Large intestine (tissue), 3 donors: ENCODE data around the gene DYNC1H1. TPM values are rescaled to one million over a fixed set of nuclear protein-coding genes. Genes with fewer than 3 reads are reported as not detected.
"Not testable (repeated sequence)": the region's sequence is repeated elsewhere in the genome, so short reads cannot be mapped to it uniquely, and the experiment has no call there.

Experiments
- DNase-seq, 2 donors: peaks; one replicate each; pipeline versions ENCODE4 v3.0.0 to v3.0.0-alpha.2; 2013
- H3K27ac ChIP-seq: one replicate; pipeline ENCODE4 v1.5.1; 2013; ENCODE audit warnings: low read length
- H3K27me3 ChIP-seq: 2 replicates; pipeline ENCODE4 v1.6.1; 2013; ENCODE audit warnings: low read length; ENCODE audit not compliant: control insufficient read depth, insufficient read depth
- H3K36me3 ChIP-seq: 2 replicates; pipeline ENCODE4 v1.6.1; 2013; ENCODE audit warnings: low read length; ENCODE audit not compliant: control insufficient read depth, insufficient read depth
- H3K4me1 ChIP-seq: one replicate; pipeline ENCODE4 v1.6.1; 2013; ENCODE audit warnings: low read length; ENCODE audit not compliant: control insufficient read depth, insufficient read depth
- H3K4me3 ChIP-seq: one replicate; pipeline ENCODE4 v1.5.1; 2013; ENCODE audit warnings: low read length
- H3K9me3 ChIP-seq: one replicate; pipeline ENCODE4 v1.6.1; 2013; ENCODE audit warnings: mild to moderate bottlenecking, low read depth, low read length, moderate library complexity; ENCODE audit not compliant: control insufficient read depth
- WGBS: methylation state at CpG from one replicate; pipeline ENCODE4 v1.1.5; 2013; ENCODE audit warnings: low lambda C conversion rate; ENCODE audit not compliant: insufficient coverage; 5-methylcytosine and 5-hydroxymethylcytosine counted together
- polyA plus RNA-seq: library from polyadenylated mRNA; unstranded; fragments of 120-200 nt; gene quantifications from one replicate; pipeline ENCODE4 v1.2.1, GENCODE V29; 2013

DYNC1H1 gene
- polyA plus RNA-seq, 1 donor: 259 TPM

DNA sequence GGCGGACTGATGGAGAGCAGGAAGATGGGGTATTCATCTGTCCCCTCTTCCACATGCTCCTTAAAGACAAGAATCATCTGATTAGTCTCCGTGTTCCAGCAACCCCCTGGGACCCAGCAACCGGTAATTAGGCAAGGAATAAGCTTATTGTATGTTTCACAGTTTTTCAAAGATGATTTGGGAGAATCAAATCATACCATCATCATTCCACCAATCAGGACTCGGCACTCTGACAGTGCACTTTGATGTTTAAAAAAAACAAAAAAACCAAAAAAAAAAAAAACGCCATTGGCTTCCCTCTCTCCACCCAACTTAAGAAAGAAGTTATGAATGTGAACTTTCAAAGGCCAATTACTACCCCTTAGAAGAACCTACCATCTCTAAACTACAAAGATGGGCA is 1.3 kb upstream of the DYNC1H1 start:
- peaks cover 4% of the 10 kb centered on the region for H3K4me1 ChIP-seq
- no peaks in the 10 kb centered on the region for H3K27me3 ChIP-seq
- no CpG with 5 or more reads among the region's 5 CpGs for WGBS
- no peak overlapping the region for H3K4me3 ChIP-seq
- no peak for DNase-seq
- no peak overlapping the region for H3K27ac ChIP-seq
- no peaks in the 10 kb centered on the region for H3K36me3 ChIP-seq
- peaks cover 4% of the 10 kb centered on the region for H3K9me3 ChIP-seq

DNA sequence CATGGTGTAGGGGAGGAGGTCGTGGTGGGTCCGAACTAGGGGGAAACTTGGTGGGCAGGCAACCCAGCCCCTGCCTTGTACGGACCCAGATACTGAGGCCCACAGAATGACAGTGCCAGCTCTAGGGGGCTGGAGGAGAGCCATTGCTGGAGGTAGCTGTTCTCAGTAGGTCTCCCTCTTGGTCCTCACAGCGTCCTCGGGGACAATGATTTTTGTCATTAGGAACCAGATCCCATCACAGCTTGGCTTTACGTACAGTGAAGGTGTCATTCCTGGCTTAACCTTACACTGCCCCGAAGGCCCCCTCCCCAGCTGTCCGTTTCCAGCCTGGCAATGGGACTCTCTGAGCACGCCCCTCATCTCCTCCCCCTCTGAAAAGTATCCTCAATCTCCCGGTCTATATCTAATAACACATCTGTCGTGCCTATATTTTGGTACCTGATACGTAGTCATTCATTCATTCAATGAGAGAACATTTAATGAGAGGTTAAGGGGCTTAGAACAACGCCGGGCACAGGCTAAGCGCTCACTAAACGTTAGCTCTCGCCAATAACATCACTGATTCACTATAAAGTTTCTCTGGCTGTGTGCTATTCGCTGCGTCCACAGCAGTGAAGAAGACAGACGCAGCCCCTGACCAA is 597 bp upstream of the DYNC1H1 start:
- no peak for DNase-seq
- WGBS: no CpG with 5 or more reads among the region's 20 CpGs
- H3K27me3 ChIP-seq: no peaks in the 10 kb centered on the region
- no peak overlapping the region for H3K4me3 ChIP-seq
- H3K27ac ChIP-seq: no peak overlapping the region
- H3K9me3 ChIP-seq: peaks cover 4% of the 10 kb centered on the region
- H3K36me3 ChIP-seq: no peaks in the 10 kb centered on the region
- H3K4me1 ChIP-seq: peaks cover 4% of the 10 kb centered on the region

DNA sequence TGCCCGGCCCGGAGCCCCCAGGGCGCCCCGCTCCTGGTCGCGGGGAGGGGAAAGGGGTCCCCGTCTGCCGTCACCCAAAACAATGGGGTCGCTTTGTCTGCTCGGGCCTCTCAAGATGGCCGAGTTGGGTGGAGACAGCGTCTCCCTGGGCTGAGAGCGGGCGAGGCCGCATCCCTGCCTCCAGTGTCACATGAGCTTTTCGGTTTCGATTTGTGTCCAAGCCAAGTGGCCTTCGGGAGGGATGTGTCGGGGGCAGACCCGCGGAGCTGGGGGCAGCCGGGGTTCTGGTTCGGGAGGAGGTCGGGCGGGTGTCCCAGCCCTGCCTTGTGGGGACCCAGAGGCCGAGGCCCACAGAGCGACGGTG is 790 bp downstream of the DYNC1H1 start:
- Histone ChIP-seq H3K4me1 (peaks cover 4% of the 10 kb centered on the region), H3K9me3 (peaks cover 4% of the 10 kb centered on the region), H3K36me3 (peaks cover 7% of the 10 kb centered on the region), H3K27me3 (no peaks in the 10 kb centered on the region), H3K4me3 (peak overlapping the region; percentile 96), H3K27ac (peak overlapping the region; percentile 97)
- WGBS: no CpG with 5 or more reads among the region's 28 CpGs
- DNase-seq: peak; percentile 83 to 92

- 58% methylated on average over 2 of the region's 5 CpGs for WGBS
- H3K9me3 ChIP-seq: peaks cover 4% of the 10 kb centered on the region
- DNase-seq: no peak
- H3K4me3 ChIP-seq: peak overlapping the region; percentile 96
- peaks cover 9% of the 10 kb centered on the region for H3K36me3 ChIP-seq
- peak overlapping the region; percentile 97 for H3K27ac ChIP-seq
- no peaks in the 10 kb centered on the region for H3K27me3 ChIP-seq
- H3K4me1 ChIP-seq: peaks cover 4% of the 10 kb centered on the region
These were observed 1.7 kb downstream of the DYNC1H1 start for GRCh38 chr14:101965770-101966722.

DNA sequence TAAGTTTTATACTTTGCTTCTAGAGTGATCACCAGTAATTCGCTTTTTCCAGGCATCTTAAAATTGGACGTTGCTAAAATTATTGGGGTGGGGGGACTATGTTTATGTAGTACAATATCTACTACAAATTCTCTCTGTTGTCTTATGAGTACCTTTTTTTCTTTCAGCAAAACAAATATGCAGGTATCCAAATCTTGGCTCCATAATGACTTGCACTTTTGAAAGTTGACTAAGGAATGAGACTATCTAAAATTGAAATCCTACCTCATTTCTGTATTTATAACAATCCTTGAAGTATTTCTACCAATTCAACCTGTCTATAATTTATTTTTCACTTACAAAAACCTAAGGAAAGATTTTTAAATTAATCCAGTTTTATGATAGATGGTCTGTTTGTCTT is 2.4 kb downstream of the DYNC1H1 start:
- no peak overlapping the region for H3K27ac ChIP-seq
- peaks cover 5% of the 10 kb centered on the region for H3K4me1 ChIP-seq
- no peaks in the 10 kb centered on the region for H3K27me3 ChIP-seq
- H3K9me3 ChIP-seq: peaks cover 4% of the 10 kb centered on the region
- H3K36me3 ChIP-seq: peaks cover 9% of the 10 kb centered on the region
- no peak overlapping the region for H3K4me3 ChIP-seq
- no peak for DNase-seq
- WGBS: 79% methylated on average over 2 of the region's 2 CpGs

- H3K4me1 ChIP-seq: peaks cover 12% of the 10 kb centered on the region
- H3K36me3 ChIP-seq: peaks cover 9% of the 10 kb centered on the region
- H3K9me3 ChIP-seq: peaks cover 4% of the 10 kb centered on the region
- H3K27me3 ChIP-seq: no peaks in the 10 kb centered on the region
- WGBS: no CpG with 5 or more reads among the region's 4 CpGs
- no peak overlapping the region for H3K27ac ChIP-seq
- no peak for DNase-seq
- H3K4me3 ChIP-seq: no peak overlapping the region
These were observed 3.8 kb downstream of the DYNC1H1 start for GRCh38 chr14:101968186-101968585.

DNA sequence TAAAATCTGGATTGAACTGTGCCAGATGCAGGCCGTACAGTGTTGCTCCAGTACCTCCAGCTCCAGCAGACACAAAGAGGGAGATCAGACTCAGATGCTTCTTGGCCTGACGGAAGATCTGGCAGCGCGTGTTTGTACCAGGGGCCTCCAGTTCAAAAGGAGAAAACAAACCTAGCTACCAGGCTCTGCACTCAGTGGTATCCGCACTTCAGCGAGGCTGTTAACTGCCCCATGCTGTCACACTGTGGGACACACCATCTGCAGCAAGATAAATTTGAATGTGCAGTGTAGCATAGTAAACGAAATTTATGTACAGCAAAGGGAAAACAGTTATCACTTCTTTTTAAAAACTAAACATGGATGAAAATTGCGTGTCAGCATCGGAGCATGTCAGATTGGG is 5.1 kb downstream of the DYNC1H1 start:
- 100% methylated on average over 1 of the region's 9 CpGs for WGBS
- Histone ChIP-seq H3K36me3 (peaks cover 9% of the 10 kb centered on the region), H3K4me1 (peaks cover 12% of the 10 kb centered on the region), H3K27me3 (no peaks in the 10 kb centered on the region), H3K27ac (no peak overlapping the region), H3K9me3 (peaks cover 3% of the 10 kb centered on the region), H3K4me3 (no peak overlapping the region)
- no peak for DNase-seq

GRCh38 chr14:101970830-101971400 is 6.5 kb downstream of the DYNC1H1 start:
- peaks cover 9% of the 10 kb centered on the region for H3K4me1 ChIP-seq
- no peaks in the 10 kb centered on the region for H3K9me3 ChIP-seq
- peaks cover 18% of the 10 kb centered on the region for H3K36me3 ChIP-seq
- no peak for DNase-seq
- no peak overlapping the region for H3K27ac ChIP-seq
- WGBS: 100% methylated on average over 1 of the region's 11 CpGs
- H3K27me3 ChIP-seq: no peaks in the 10 kb centered on the region
- H3K4me3 ChIP-seq: no peak overlapping the region

GRCh38 chr14:101971458-101971857 is 7.1 kb downstream of the DYNC1H1 start:
- H3K36me3 ChIP-seq: peaks cover 21% of the 10 kb centered on the region
- not testable (repeated sequence) for H3K27me3 ChIP-seq, H3K4me3 ChIP-seq, H3K9me3 ChIP-seq, DNase-seq, H3K4me1 ChIP-seq
- WGBS: 100% methylated on average over 1 of the region's 2 CpGs
- peak overlapping the region; percentile 63 for H3K27ac ChIP-seq

DNA sequence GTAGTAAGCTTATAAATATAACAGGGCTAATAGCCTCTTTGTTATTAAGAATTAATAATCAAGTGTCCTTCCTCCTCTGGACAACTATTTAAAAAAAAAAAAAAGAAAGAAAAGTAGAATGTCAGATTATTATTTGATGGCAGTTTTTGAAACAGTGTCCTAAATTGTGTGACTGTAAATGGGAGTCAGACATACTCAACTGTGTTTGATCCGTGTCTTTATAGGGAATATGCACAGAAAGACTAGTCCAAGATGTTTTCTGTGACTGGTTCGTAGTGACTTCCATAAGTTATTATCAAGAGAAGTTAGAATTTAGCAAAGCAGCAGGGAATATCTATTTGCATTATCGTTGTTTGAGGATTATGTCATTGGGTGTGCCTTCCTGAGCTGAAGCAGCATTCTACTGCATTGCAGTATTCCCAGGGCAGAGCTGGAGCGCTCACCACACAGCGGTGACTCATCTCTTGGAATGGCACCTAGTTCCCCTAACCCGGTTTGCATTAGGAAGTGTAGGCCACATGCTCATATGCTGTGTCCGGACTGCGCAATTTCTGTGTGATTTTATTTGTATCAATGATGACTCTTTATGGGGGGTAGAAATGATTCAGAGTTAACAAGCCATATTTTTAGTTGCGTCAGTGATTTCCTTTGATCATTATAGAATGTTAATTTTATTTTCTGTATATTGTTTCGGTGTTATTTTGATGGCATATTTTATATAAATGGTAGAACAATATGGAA is 7.9 kb downstream of the DYNC1H1 start:
- Histone ChIP-seq H3K9me3 (no peaks in the 10 kb centered on the region), H3K36me3 (peaks cover 21% of the 10 kb centered on the region), H3K4me1 (peaks cover 8% of the 10 kb centered on the region), H3K27ac (peak overlapping the region; percentile 63), H3K27me3 (no peaks in the 10 kb centered on the region), H3K4me3 (no peak overlapping the region)
- WGBS: 100% methylated on average over 1 of the region's 10 CpGs
- DNase-seq: peak; percentile 90 to 93
